Hematopoietic multipotent progenitor cell treated with erythropoietin and hydrocortisone succinate and interleukin-3 and kit ligand, for 6 days (in vitro differentiated cells): ENCODE results near the gene RAD51B.

Experiments used
- DNase-seq: peaks from one replicate; pipeline ENCODE4 v3.0.0-alpha.2; 2015

Gene RAD51B

DNA sequence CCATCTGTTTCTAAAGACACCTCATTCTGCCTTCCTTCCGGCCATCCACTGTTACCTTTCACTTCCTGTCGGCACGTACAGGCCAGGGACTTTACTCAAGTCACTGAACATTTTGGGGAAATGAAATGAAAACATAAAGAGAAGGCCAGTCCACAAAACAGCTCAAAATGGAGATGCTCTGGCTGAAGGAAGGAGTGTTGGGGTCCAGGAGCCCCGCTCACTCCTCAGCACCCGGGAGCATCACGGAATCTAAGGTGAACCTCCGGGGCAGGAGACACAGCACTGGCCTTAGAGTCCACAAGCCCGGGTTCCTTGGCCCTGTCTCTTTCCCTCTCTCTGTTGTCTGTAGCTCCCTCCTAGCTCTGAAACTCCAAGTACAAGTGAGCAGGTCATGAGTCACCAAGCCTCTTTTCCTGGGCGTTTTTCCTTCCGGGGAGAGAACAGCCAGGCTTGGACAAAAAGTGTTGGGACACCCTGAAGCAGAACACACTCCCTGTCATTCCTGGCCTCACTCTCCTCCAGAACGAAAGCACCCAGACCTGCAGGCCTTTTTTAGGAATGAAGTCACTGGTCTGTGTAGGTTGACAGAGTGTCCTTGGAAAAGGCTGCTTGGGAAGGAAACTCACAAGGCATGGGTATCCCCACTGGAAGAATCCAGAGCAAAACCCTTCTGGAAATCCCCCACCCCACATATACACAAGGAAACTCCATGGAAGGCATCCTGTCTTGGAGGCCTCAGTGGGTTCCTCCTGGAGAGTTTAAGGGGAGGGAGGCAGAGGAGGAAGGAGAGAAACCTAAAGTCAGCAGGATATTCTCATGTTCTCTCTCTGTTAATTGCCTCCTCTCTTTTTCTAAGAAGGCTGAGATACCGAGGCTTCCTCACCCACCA lies 728.0 kb downstream of the RAD51B start:
- no peak for DNase-seq

DNA sequence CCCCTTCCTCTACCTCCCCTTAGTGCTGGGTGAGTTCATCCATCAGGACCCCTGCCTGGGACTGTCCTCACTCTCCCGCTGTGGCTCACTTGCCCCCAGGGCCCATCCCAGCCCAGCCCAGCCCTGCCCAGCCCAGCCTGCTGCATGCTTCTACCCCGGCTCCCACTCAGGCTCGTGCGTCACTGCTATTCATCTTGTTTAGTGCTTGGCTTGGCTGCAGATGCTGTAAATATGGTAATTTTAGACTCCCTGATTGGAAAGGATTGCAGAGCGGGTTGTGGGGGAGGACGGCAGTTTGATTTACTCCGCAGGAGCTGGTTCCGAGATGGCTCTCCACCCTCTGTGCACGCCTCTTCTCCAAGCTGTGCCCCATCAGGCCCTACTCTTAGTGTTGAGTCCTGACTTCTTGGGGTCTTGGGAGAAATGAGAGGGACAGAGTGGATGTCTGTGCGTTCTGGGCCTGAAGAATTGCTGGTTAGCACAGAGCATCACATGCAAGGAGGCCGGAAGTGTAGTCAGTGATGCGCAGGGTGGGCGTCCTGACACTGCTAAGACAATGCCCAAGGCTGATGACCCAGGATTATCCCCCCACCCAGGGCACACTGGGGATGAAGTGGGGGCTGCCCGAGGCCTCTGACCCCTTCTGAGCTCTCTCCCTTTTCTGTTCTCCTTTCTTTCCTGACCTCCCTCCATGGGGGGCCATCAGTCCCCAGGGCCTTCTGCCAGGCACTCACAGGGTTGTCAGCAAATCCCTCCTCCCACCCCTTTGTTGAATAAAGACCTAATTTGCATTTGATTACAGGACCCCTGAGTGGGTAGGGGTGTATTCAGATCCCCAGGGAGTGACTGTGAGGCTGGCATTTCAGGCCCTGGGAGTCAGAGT lies 728.9 kb downstream of the RAD51B start:
- no peak for DNase-seq

DNA sequence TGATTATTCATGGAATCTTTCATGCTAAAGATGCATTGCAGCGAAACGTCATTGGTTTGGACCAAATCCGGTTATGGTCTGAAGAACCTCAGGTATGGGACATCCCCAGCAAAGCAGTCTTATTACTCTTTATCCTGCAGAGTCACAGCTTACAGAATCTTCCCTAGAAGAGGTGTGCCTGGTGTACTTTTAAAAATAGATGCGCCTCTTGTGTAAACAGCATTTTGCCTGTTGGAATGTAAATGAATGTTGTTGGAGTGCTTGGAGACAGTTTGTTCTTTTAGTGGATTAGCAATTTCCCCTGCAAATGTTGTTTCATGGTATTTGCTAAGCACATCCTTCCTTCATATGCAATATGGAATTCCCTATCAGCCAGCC lies 730.7 kb downstream of the RAD51B start:
- no peak for DNase-seq

DNA sequence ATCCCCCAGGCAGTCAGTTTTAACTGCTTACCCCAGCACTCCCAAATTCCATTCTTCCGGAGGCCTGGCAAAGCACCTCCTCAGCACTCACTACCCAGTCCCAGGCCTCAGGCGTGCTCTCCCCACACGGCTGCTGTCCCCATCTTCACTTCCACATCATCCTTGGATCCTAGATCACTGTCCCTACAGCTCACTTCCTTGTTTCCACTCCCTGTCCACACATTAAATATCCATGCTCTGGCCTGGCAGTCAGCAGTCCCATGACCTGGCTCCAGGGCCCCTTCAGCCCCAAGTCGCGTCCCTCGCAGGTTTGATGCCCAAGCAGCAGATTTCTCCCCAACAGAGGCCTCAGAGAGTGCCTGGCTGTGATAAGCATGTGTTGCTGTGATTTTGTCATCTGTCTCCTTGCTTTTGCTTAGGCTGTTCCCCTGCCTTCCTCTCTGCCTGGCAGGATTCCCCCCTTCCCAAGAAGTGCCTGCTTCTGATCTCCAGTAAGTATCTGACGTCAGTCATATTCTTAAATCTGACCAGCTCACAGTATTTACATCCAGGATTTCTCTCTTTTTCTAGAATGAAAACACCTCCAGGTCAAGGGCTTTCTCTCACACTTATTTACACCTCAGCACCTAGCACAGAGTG lies 731.6 kb downstream of the RAD51B start:
- DNase-seq: no peak

DNA sequence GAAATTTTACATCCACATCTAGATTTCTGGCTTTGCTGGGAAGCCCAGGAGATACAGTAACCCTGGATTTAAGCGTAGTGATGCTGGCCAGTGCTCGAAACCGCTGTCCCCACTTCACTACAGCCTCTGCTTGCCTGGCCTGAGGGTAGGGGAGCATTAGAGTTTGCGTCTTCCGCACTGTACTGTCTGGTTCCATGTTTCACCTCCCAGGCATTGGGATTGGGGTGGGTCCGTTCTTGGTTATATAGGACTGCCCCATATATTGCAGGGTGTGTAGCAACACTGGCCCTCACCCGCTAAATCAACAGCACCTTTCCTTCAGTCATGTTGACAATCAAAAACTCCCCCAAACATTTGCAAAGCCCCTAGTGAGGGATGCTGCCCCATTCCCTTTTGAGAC lies 732.5 kb downstream of the RAD51B start:
- DNase-seq: no peak

DNA sequence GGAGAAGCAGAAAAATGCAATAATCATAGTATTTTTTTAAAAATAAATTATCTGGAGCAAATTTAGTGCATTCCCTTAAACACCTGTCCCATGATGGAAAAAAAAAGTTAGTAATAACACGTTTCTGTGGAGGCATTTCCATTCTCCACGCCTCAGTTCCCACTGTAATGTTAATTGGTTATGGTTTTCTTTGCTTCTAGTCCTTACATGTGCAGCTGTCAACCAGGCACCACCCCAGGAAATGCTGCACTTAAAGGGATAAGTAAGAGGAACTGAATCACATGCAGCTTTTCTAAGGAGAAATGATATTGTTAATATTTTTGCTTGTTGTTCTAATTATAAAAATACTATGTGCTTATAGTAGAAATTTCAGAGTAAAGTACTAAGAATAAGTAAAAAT lies 733.0 kb downstream of the RAD51B start:
- DNase-seq: peak; percentile 27

DNA sequence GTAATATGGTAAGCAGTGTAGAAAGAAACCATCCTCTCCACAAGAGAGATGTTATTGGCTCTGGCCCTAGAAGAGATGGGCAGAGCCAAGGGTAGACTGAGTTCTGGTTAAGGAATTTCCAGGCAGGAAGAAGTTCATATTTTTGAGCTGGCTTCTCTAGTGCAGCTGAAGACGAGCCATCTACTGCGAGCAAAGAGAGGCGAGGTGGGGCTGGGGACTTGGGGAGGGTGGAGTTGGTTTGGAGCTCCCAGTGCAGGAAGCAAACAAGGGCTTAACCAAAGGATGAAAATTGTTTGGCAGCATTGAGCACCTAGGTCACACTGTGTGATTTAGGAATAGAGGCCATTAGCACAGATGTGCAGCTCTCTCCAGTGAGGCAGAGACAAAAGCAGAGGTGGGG lies 733.7 kb downstream of the RAD51B start:
- DNase-seq: no peak

DNA sequence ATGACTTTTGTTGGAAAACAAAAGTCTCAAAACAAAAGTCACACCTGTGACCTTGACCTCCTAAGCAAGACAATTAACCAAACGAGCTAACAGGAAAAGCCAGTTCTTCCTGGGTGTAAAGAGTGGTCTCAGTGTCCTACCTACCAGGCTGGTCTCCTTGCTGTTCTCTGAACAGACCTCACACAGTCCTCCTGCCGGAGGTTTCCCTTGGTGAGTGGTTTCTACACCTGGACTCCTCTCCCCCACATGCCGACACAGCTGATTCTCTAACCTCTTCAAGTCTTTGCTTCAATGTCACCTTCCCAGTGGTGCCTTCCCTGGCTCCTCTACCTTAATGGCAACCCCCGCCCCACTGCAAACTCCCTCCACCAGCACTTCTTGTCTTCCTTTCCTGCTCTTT lies 734.7 kb downstream of the RAD51B start:
- DNase-seq: no peak

DNA sequence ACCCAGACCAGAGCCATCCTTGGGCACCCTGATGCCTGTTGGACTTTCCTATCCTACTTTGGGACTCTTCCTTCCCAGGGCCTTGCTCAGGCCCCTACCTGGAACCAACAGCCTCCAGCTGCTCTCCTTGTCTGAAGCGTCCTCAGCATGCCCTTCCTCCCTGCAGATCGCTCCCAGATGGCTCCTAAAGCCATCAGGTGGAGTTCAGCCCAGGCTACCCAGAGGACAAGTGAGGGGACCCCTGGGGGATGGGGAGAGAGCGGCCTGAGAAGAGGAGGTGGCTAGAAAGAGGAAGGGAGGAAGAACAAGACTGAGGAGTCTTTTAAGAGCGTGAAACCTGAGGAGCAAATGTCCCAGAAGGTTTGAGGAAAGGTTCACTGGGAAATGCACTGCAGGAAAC lies 736.7 kb downstream of the RAD51B start:
- no peak for DNase-seq

DNA sequence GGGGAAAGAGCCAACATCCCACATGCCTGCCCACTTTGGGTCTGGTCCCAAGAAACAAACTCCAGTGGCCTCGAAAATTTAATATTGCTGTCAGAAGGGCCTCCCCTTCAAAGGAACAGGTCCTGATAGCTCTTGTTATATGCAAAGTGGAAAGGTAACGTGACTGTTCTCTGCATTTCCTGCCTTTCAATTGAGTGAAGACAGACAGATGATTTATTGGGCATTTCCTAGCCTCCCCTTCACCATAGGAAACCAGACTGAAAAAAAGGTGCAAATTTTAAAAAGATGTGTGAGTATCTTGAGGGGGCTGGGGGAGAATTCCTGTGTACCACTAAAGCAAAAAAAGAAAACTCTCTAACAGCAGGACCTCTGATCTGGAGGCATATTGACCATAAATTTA lies 738.1 kb downstream of the RAD51B start:
- no peak for DNase-seq

DNA sequence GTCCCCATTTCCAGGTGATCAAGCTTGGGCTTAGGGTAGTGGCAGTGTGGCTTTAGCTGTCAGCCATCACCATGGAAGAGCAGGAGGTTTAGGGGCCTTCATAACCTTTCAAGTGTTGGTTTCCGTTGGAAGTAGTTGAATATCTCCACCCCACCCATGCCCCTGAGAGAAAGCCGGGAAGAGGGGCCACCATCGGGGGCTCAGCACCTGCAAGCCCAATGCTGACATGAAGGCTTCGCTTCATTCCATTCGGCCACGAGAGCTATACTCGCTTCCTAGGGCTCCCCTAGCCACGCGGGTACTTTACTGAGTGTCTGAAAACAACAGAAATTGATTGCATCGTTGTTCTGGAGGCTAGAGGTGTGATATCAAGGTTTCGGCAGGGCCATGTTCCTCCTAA lies 738.5 kb downstream of the RAD51B start:
- DNase-seq: no peak

DNA sequence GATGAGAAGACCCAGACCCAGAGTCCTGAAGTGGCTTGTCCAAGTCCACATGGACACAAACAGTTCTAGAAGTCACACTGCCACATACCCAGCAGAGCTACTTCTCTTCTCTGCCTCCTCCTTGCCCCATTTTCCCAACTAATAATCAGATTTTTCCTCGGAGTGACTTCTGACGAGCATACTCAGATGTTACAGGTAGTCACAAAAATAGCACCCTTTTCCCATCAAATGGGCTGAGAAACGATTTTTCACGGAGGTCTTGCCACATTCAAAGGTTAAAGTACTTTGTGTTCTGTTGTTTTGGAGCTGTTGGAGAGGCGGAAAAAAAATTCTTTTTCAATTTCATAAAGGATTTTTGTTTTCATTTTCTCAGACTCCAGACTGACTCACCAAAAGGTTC lies 740.4 kb downstream of the RAD51B start:
- no peak for DNase-seq

DNA sequence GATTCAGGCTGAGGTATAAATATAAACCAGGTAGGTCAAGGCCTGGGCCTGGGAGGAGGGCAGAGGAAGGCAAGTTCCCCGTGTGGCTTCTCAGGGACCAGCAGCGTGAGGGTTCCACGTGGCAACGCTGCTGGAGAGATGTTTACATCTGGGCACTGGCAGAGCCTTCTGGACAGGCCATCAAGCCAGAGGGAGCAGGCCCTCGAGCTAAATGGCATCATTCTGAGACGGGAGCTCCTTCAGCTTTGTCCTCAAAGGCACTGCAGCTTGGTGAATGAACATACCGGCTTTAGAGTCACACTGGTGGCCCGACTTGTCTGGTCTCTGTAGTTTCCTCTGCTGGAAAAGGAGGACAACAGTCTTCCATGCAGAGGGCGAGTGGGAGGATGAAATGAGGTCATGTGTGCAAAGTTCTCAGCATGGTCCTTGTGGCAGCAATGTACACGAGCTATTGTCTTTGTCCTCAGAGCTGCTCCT lies 742.0 kb downstream of the RAD51B start:
- no peak for DNase-seq

DNA sequence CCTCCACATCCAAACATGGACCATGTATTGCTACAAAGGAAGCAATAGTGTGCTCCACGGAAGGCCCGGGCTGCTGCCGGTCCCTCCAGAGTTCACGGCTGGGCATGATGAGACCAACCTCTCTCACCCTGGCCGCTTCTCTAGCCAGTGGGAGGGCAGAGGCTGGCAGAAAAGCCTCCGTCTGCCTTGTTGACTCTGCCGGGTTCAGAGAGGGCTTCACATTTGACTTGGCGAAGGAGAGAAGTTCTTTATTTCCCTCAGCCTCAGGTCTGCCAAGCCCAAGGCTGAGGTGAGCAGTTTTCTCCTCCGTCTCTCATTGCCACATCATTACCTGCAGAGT lies 743.3 kb downstream of the RAD51B start:
- no peak for DNase-seq

DNA sequence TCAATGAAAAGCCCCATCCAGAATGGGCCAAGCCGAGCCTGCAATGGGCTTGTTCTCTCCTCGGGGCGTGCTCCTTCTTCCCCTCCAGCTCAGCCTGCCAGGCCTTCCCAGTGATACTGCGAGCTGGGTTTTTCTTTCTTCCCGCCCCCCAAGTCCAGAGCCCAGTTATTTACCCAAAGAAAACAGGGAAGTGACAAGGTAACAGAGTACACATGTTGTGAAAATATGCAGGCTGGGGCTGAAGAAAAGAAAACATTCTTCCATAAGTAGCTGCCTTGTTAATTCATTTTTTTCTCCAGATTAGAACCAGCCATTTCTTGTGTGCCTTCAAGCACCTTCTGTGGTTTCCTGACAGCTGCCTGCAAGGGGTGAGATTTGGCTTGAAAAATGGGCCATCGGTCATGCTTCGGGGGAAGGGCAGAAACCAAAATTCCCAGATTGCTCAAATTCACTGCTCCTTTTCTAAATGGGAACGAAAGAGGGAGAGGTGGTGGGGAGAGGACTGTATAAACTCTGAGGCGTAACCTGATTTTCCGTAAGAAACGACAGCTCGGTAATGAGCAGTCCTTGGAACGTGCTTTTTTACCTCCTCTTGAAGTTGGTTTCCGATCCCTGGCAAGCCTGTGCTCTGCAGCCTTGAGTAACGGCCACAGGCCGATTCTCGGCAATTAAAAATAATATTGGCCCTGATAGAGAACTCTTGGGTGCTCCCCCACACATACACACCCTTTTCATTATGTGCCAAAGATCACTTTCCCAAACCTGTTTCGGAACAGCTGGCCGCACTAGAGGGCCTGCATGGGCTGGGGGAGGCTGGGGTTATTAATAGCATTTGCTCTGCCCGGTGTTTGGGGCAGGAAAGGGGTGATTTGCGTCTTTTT lies 743.9 kb downstream of the RAD51B start:
- DNase-seq: peak; percentile 17

DNA sequence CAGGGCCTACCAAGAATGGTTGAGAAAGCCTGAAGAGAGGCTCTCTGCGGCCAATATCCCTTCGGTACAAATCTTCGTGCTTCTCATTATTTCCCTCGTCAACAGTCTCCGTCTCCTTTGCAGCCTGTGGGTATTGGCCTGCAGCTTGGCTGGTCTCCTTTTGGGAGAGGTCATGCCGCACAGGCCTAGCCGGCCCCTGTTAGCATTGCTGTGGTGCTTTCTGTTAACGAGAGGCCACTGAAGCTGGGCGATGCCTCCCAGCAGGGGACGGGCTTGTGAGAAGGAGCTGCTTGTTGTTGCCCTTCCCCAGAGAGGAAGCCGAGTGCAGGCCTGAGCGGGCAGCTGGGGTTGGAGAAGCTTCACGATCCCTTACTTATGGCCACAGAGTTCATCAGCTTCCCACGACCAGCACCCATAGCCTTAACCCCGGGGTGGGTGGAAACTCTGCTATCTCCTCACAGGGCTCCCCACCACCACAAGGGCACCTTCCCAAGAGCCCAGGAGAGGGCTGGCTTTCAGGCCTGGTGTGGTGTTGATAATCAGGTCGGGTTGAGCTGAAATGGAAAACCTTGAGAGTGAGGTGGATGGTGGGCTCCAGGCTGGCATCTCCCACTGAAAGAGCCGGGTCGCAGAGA lies 744.7 kb downstream of the RAD51B start:
- no peak for DNase-seq

DNA sequence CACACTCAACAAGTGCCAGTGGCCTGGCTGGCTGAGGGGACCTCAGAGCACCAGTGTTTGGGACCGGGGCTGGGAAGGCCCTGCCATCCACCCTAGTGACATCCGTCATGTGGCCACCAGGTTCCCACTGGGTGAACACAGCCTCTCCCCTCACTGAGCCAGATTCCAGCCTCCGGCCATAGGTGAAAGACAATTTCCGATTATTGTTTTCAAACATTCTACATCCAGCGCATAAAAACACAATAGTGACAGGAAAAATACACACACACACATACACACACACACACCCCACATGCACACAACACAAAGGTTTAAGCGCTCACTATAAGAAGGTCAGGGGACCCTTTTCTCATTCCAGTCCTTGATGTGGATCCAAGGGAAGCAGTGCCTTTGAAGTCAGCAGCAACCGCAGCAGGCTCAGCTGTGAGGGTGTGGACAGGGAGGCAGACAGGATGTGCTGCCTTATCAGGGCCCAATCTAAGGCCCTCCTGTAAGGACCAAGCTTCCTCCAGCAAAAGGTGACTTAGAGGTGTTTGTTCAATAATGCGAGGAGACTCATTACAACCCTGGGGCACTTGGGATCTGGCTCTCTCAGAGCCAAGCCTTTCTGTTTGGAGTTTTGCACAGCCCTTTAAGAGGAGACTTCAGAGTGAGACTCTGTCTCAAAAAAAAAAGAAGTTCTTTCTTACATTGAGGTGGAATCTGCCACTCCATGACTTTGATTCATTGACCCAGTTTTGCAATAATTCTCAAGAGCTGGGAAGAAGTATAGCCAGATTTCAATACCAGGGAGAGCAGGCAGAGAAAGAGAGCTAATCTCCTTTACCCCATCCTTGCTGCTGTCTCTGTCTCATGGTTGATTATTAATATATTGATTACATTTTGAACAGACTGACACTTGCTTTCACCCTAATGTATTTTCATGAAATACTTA lies 745.5 kb downstream of the RAD51B start:
- DNase-seq: no peak

DNA sequence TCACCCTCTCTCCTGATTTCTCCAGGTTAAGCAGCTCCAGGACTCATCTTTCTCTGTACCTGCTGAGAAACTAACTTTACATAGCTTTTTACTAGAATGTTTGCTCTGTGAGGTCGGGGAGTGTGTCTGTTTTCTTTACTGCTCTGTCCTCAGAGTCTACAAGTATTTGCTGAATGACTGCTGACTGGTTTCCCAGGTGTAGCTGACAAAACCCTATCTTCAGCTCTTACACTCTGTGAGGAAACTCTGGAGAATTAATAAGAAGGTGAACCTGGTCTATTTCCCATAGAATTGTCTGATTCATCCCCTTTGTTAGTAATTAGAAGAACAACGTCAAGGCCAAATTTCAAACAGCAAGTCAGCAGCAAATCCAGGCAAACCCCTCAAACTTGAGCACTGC lies 746.5 kb downstream of the RAD51B start:
- DNase-seq: no peak

DNA sequence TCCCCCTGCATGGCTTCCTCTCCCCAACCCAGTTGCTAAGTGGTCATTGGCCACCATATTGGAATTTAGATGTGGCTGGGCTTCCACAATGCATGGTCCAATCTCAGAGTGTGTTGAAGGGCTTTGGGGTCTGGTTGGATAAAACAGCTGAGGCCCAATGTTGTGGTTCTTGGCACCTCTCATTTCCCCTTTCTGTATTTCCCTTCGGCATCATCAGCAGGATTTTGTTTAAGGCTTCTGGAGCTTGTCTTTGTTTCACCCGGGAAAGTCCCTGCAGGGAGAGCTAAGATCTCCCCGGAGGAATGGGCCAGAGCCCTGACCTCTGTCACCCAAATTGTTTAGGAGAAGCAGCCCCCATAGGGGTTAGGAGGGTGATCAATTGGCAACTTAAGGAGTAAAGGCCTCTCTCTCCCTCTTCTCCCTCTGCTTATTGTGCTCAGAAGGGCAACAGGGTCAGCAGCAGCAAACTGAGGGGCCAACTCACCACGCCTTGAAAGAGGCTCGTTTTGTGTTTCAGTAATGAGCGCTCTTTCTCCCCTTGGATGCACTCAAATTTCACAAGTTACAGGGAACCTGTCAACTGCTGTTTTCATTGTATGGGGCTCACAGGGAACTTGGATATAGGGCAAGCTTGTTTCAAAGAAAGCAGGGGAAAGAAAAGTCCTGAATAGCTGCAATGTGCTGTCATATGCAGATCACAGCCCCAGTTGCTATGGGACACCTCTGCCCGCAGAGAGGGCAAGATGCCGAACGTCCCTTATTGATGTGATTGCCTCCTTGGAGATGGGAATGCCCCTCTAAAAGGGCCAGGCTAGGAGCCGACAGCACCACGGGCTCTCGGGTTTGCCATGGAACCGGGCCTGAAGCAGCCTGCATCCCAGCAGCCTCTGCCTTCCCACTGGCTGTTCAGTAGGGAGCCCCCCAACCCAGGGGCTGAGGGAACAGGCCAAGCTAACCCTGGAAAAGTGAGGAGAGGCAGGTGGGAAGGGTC lies 749.6 kb downstream of the RAD51B start:
- no peak for DNase-seq

DNA sequence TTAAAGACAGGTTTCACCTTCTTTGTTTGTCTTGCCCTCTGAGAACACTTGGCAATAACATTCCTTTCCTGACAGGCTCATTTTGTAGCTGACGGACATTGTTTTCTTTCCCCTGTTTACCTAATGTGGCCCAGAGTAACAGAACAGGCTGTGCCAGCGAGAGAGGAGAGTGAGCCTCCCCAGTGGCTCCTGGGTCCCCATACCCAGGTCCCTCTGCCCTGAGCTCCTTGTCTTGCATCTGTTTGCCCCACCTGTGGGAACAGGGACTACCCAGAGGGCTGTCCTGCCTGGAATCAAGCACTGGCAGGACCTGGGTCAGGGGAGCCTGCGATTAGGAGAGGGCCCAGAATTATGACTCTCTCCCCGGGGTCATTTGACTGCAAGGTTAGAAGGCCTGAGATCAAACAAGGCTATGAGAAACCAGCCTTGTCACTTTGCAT lies 750.4 kb downstream of the RAD51B start:
- DNase-seq: no peak
